SU-DHL-6 (cell line): ENCODE measurements around the gene PROX2.

ENCODE experiments used
- H2AFZ ChIP-seq: fragments of 200-600 bp; sonication (generic); 2 replicates; pipeline ENCODE4 v1.6.1; 2014; ENCODE audit warnings: low read depth, mild to moderate bottlenecking, moderate library complexity, mixed read lengths, antibody characterized with exemption, low read length; ENCODE audit not compliant: severe bottlenecking
- H3F3A ChIP-seq: fragments of 200-600 bp; shearing (Covaris generic); 2 replicates; pipeline ENCODE4 v1.6.0; 2016; ENCODE audit warnings: antibody characterized with exemption, mild to moderate bottlenecking; ENCODE audit not compliant: insufficient read depth
- H3K27ac ChIP-seq: fragments of 200-600 bp; sonication (generic); 2 replicates; pipeline ENCODE4 v1.5.1; 2016; ENCODE audit warnings: low read depth, mild to moderate bottlenecking, low read length, moderate library complexity, mixed read lengths
- H3K27me3 ChIP-seq: fragments of 200-600 bp; sonication (generic), shearing (Covaris generic); 2 replicates; pipeline ENCODE4 v1.6.0; 2014; ENCODE audit warnings: mild to moderate bottlenecking, low read length
- H3K36me3 ChIP-seq: fragments of 200-600 bp; sonication (generic); 2 replicates; pipeline ENCODE4 v1.6.1; 2014; ENCODE audit warnings: mild to moderate bottlenecking, low read length, mixed read lengths
- H3K4me2 ChIP-seq: fragments of 300-600, 200-600 bp; shearing (Covaris generic), sonication (generic); 2 replicates; pipeline ENCODE4 v1.6.0; 2014; ENCODE audit warnings: low read length, low read depth, mild to moderate bottlenecking; ENCODE audit not compliant: poor library complexity, severe bottlenecking
- H3K4me3 ChIP-seq: fragments of 200-600 bp; sonication (generic); 2 replicates; pipeline ENCODE4 v1.5.1; 2014; ENCODE audit warnings: antibody characterized with exemption, low read length, mild to moderate bottlenecking, mixed read lengths; ENCODE audit not compliant: insufficient read depth, poor library complexity, severe bottlenecking
- H3K79me2 ChIP-seq: fragments of 200-600 bp; sonication (generic); 2 replicates; pipeline ENCODE4 v1.6.1; 2014; ENCODE audit warnings: mild to moderate bottlenecking, low read length, moderate library complexity; ENCODE audit not compliant: insufficient read depth
- H3K9ac ChIP-seq: fragments of 200-600 bp; sonication (generic); 2 replicates; pipeline ENCODE4 v1.7.0; 2014; ENCODE audit warnings: mild to moderate bottlenecking, low read length
- H3K9me2 ChIP-seq: fragments of 200-600 bp; sonication (generic); replicated peaks from 2 replicates; pipeline ENCODE4 v1.6.1; 2014; ENCODE audit warnings: low read length; ENCODE audit not compliant: insufficient read depth
- H3K9me3 ChIP-seq: fragments of 200-600 bp; sonication (generic); 2 replicates; pipeline ENCODE4 v1.6.1; 2014; ENCODE audit warnings: low read length, mixed read lengths; ENCODE audit not compliant: insufficient read depth
- H4K20me1 ChIP-seq: fragments of 200-600 bp; sonication (generic); 2 replicates; pipeline ENCODE4 v1.6.1; 2014; ENCODE audit warnings: low read depth, mild to moderate bottlenecking, antibody characterized with exemption, low read length, moderate library complexity, mixed read lengths
- CTCF ChIP-seq: fragments of 200-600 bp; sonication (generic); IDR thresholded peaks from one replicate; pipeline ENCODE4 v1.5.1; 2017; ENCODE audit warnings: antibody characterized with exemption, mild to moderate bottlenecking, low read length, moderate library complexity; ENCODE audit not compliant: insufficient read depth, poor library complexity, severe bottlenecking
- EZH2phosphoT487 ChIP-seq: fragments of 200-600 bp; sonication (generic), shearing (Covaris generic); conservative IDR thresholded peaks from 2 replicates; pipeline ENCODE4 v1.6.1; 2018; ENCODE audit warnings: mild to moderate bottlenecking, antibody characterized with exemption, low read length, moderate library complexity, mixed read lengths

The PROX2 gene

GRCh38 chr14:74911704-74912103 is 35.8 kb upstream of the PROX2 start:
- H4K20me1 ChIP-seq: no peaks in the 10 kb centered on the region
- H3K79me2 ChIP-seq: no peaks in the 10 kb centered on the region
- TF ChIP-seq EZH2phosphoT487 (no peak), CTCF (no peak)
- no peak overlapping the region for H3K27ac ChIP-seq
- no peaks in the 10 kb centered on the region for H3K27me3 ChIP-seq
- H3K9me3 ChIP-seq: no peaks in the 10 kb centered on the region
- H3K36me3 ChIP-seq: no peaks in the 10 kb centered on the region
- H2AFZ ChIP-seq: no peak overlapping the region
- H3F3A ChIP-seq: no peaks in the 10 kb centered on the region
- no peaks in the 10 kb centered on the region for H3K9me2 ChIP-seq
- no peak overlapping the region for H3K9ac ChIP-seq
- H3K4me2 ChIP-seq: no peak overlapping the region
- no peak overlapping the region for H3K4me3 ChIP-seq

DNA sequence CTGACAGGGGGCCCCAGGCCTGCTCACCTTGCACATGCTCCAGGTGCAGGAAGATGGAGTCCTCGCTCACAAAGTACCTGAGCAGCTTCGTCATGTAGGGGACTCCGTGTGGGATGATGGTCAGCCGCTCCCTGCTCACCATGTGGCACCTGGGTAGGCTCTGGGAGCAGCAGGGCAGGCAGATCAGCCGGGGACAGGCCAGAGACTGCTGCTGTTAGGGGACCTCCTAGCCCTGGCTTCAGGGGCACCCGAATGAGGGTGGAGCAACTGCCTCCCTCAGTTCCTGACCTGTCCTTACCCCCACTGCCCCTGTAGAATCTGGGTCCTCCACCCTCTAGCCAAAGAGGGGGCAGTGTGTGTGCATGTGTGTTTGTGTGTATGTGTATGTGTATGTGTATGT is 35.3 kb upstream of the PROX2 start:
- no peaks in the 10 kb centered on the region for H3F3A ChIP-seq
- no peaks in the 10 kb centered on the region for H3K27me3 ChIP-seq
- no peak overlapping the region for H3K4me2 ChIP-seq
- no peaks in the 10 kb centered on the region for H3K9me2 ChIP-seq
- no peaks in the 10 kb centered on the region for H3K79me2 ChIP-seq
- no peak overlapping the region for H2AFZ ChIP-seq
- no peak overlapping the region for H3K9ac ChIP-seq
- TF ChIP-seq CTCF (no peak), EZH2phosphoT487 (no peak)
- no peaks in the 10 kb centered on the region for H4K20me1 ChIP-seq
- H3K27ac ChIP-seq: no peak overlapping the region
- H3K9me3 ChIP-seq: no peaks in the 10 kb centered on the region
- no peak overlapping the region for H3K4me3 ChIP-seq
- H3K36me3 ChIP-seq: no peaks in the 10 kb centered on the region

DNA sequence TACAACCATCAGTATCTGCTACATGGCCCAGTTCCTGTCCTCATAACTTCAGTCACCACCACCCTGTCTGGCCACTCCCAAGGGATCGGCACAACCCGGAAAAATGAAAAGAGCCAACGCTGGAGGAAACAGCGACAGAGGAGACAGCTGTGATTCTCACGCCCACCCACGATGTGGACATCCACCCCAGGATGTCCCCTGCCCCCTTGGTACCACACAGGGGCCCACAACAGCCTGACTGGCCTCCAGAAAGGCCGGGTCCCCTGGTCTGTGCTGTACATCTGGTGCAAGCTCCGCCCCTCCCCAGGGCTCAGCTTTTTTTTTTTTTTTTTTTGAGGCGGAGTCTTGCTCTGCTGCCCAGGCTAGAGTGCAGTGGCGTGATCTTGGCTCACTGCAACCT is 34.6 kb upstream of the PROX2 start:
- Histone ChIP-seq H3K4me3 (no peak overlapping the region), H3K27me3 (no peaks in the 10 kb centered on the region), H3K9ac (no peak overlapping the region), H3K9me3 (no peaks in the 10 kb centered on the region), H3K36me3 (no peaks in the 10 kb centered on the region), H3F3A (no peaks in the 10 kb centered on the region), H3K27ac (no peak overlapping the region), H4K20me1 (no peaks in the 10 kb centered on the region), H3K4me2 (no peak overlapping the region), H3K79me2 (no peaks in the 10 kb centered on the region), H2AFZ (no peak overlapping the region), H3K9me2 (no peaks in the 10 kb centered on the region)
- TF ChIP-seq EZH2phosphoT487: no peak

- Histone ChIP-seq H3K79me2 (no peaks in the 10 kb centered on the region), H3K27me3 (no peaks in the 10 kb centered on the region), H3K9me2 (no peaks in the 10 kb centered on the region), H4K20me1 (no peaks in the 10 kb centered on the region), H2AFZ (no peak overlapping the region), H3K9ac (no peak overlapping the region), H3K4me3 (no peak overlapping the region), H3F3A (0 out of 2 replicates have a peak, but pooled peaks cover 3% of the 10 kb centered on the region), H3K4me2 (no peak overlapping the region), H3K27ac (no peak overlapping the region), H3K9me3 (no peaks in the 10 kb centered on the region), H3K36me3 (no peaks in the 10 kb centered on the region)
- TF ChIP-seq CTCF: no peak
- no peak for TF ChIP-seq EZH2phosphoT487
Measured at GRCh38 chr14:74909911-74910310, 34.0 kb upstream of the PROX2 start.
